Activated CD8-positive, alpha-beta memory T cell treated with anti-CD3 and anti-CD28 coated beads, Interleukin-2, amount 10 ng/mL, durations not matched to agents 7 days and 5 days (primary cell): ENCODE measurements around the gene B3GNT4. TPM values are rescaled to one million over a fixed set of nuclear protein-coding genes. Genes with fewer than 3 reads are reported as not detected.
A peak's percentile ranks its signal among the peaks of the same experiment; 100 is the strongest.
"Not testable (repeated sequence)": the region's sequence is repeated elsewhere in the genome, so short reads cannot be mapped to it uniquely, and the experiment has no call there.

ENCODE experiments used
- ATAC-seq: fragments of 150-1000 bp; cut with Tn5 transposase; one replicate; pipeline ENCODE4 v1.10.0; 2021; ENCODE audit warnings: moderate library complexity
- CTCF ChIA-PET: fragments of 350-600 bp; sonication (Branson Sonifier 250); formaldehyde crosslinking; loops from one replicate; lab custom pipeline; 2021; ENCODE audit warnings: antibody characterized with exemption; lab: Charles Lee
- DNase-seq: peaks from one replicate; pipeline ENCODE4 v3.0.0-alpha.2; 2020
- H3K27ac Mint-ChIP-seq: one replicate; pipeline ENCODE4 v1.8.0; 2021; ENCODE audit warnings: mild to moderate bottlenecking, mixed read lengths
- H3K27me3 Mint-ChIP-seq: one replicate; pipeline ENCODE4 v1.8.0; 2021; ENCODE audit warnings: mixed read lengths
- H3K36me3 Mint-ChIP-seq: one replicate; pipeline ENCODE4 v1.8.0; 2021; ENCODE audit warnings: mild to moderate bottlenecking, mixed read lengths
- H3K4me1 Mint-ChIP-seq: one replicate; pipeline ENCODE4 v1.8.0; 2021; ENCODE audit warnings: mixed read lengths
- H3K4me3 Mint-ChIP-seq: one replicate; pipeline ENCODE4 v1.8.0; 2021; ENCODE audit warnings: mild to moderate bottlenecking, moderate library complexity, mixed read lengths
- H3K9me3 Mint-ChIP-seq: one replicate; pipeline ENCODE4 v1.8.0; 2022; ENCODE audit warnings: low read depth, mixed read lengths
- total RNA-seq, 2 experiments: library from RNA; stranded (reverse); gene quantifications; one replicate each; pipeline ENCODE4 v1.2.3, GENCODE V29; 2021

The B3GNT4 gene
- total RNA-seq, 2 experiments from 2014 or later: 0.19 to 0.76 TPM

DNA sequence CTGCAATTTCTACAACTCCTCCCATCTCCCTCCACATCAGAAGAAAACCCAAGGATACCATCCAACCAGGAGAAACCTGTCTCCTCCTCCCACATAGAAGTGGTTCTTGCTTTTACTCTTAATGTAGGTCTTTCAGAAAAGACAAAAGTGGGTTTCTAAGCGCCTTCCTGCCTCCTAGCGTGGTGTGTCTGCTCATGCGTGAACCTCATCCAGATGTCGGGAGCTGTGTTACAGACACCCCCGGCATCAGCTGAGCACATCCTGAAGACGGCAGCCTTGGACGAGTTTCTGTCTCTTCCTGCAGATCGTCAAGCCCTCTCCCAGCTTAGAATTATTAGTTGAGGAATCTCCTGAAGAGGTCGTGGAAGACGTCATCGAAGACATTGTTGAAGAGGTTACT, 11.1 kb upstream of the B3GNT4 start:
- DNase-seq (no peak), ATAC-seq (no peak)
- Mint-ChIP-seq H3K4me3 (no peak overlapping the region), H3K36me3 (peaks cover 1% of the 10 kb centered on the region), H3K27ac (no peak overlapping the region), H3K27me3 (peaks cover 24% of the 10 kb centered on the region), H3K9me3 (peaks cover 2% of the 10 kb centered on the region), H3K4me1 (peaks cover 5% of the 10 kb centered on the region)
- CTCF ChIA-PET: interaction anchor here (0.9 to 5.1 kb wide), 9 partner anchors 10 to 164 kb away, joined by 3 to 41 read pairs (median 10); partner anchors contain the start of genes B3GNT4 and LRRC43

DNA sequence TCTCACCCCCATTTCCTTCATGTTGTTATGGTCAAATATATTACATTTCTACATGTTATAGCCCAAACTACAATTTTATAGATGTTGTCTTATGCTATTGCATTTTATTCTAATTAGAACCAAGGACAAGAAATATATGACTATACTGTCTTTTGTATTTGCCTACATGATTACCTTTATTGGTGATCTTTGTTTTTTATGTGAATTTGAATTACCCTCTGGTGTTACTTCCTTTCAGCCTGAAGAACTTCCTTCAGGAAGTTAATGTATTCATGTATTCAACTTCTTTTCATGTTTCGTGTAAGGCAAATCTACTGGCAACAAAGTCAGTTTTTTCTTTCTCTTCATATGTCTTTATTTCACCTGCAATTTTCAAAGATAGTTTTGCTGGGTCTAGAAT, 8.7 kb upstream of the B3GNT4 start:
- CTCF ChIA-PET: interaction anchor here (2.4 to 5.1 kb wide), 3 partner anchors 63 to 140 kb away, joined by 5 to 41 read pairs (median 17); no protein-coding TSS in a partner anchor
- peaks cover 11% of the 10 kb centered on the region for H3K4me1 Mint-ChIP-seq
- peaks cover 2% of the 10 kb centered on the region for H3K9me3 Mint-ChIP-seq
- no peak overlapping the region for H3K27ac Mint-ChIP-seq
- ATAC-seq (no peak), DNase-seq (no peak)
- H3K36me3 Mint-ChIP-seq: peaks cover 1% of the 10 kb centered on the region
- peaks cover 34% of the 10 kb centered on the region for H3K27me3 Mint-ChIP-seq
- H3K4me3 Mint-ChIP-seq: no peak overlapping the region

DNA sequence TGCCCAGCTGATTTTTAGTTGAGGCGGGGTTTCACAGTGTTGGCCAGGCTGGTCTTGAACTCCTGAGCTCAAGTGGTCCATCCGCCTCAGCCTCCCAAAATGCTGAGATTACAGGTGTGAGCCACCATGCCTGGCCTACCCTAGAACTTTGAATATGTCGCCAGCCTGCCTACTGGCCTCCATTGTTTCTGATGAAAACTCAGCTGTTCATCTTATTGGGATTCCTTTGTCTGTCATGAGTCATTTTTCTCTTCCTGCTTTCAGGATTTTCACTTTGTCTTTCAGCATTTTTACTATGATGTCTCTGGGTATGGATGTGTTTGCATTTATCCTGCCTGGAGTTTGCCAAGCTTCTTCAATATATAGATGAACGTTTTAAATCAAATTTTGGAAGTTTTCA, 8.1 kb upstream of the B3GNT4 start:
- Mint-ChIP-seq H3K27me3 (peaks cover 40% of the 10 kb centered on the region), H3K4me3 (no peak overlapping the region), H3K36me3 (peaks cover 1% of the 10 kb centered on the region), H3K9me3 (peaks cover 2% of the 10 kb centered on the region), H3K4me1 (peaks cover 11% of the 10 kb centered on the region), H3K27ac (no peak overlapping the region)
- ATAC-seq: no peak
- DNase-seq: no peak
- CTCF ChIA-PET: interaction anchor here (0.9 to 2.4 kb wide), 3 partner anchors 28 to 72 kb away, joined by 3 to 5 read pairs (median 3); no protein-coding TSS in a partner anchor

DNA sequence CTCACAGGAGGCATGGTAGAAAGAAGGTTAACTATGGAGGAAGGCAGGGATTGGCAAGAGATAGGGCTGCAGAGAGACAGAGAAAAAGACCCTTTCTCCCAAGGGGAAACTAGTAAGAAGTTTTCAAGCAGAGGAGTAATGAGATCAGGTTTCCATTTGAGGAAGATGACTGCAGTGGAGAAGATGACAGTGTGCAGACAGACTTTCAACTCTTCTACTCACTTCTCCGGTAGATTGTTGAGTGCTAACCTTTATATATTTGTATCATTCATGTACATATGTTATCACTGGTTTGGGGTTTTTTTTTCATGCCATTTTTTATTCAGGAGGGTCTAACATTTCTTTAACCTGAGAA, 5.9 kb upstream of the B3GNT4 start:
- Mint-ChIP-seq H3K4me1 (peaks cover 8% of the 10 kb centered on the region), H3K36me3 (peaks cover 1% of the 10 kb centered on the region), H3K27ac (peak overlapping the region; percentile 57), H3K4me3 (no peak overlapping the region), H3K27me3 (peaks cover 48% of the 10 kb centered on the region), H3K9me3 (peaks cover 2% of the 10 kb centered on the region)
- peak; percentile 45 for ATAC-seq
- CTCF ChIA-PET: no interaction called here
- no peak for DNase-seq

DNA sequence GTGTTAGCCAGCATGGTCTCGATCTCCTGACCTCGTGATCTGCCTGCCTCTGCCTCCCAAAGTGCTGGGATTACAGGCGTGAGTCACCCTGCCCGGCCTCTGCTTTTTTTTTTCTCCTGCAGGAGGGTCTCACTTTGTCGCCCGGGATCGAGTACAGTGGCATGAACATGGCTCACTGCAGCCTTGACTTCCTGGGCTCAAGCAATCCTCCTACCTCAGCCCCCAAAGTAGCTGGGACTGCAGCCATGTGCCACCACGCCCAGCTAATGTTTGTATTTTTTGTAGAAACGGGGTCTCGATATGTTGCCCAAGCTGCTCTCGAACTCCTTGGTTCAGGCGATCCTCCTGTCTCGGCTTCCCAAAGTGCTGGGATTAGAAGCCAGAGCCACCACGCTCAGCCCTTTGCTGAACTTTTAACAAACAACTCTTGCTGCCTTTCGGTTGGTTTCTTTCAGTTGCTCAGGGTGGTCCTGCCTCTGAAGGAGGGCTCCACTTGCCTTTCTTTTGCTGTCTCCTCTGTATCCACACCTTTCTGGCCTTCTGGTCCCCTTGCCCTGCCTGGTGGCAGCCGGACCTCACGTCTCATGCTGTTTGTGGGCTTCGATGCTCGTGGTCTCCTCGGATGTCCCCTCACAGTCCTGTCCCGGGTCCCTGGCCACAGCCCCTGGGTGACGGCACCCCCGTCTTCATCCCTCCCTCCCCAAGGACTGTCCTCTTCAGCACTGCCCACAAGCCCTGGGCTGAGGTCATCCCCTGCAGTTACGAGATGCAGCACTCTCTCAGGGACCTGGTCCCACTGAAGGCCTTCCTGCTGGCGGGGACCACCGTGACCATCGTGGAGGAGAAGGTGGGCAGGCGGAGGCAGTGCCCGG, 3.8 kb upstream of the B3GNT4 start:
- Mint-ChIP-seq H3K9me3 (peaks cover 2% of the 10 kb centered on the region), H3K27me3 (peaks cover 56% of the 10 kb centered on the region), H3K4me3 (no peak overlapping the region), H3K4me1 (peaks cover 13% of the 10 kb centered on the region), H3K27ac (no peak overlapping the region), H3K36me3 (peaks cover 1% of the 10 kb centered on the region)
- DNase-seq (no peak), ATAC-seq (no peak)
- CTCF ChIA-PET: interaction anchor here (0.6 to 0.7 kb wide), 2 partner anchors 9 to 65 kb away, joined by 3 read pairs; no protein-coding TSS in a partner anchor

DNA sequence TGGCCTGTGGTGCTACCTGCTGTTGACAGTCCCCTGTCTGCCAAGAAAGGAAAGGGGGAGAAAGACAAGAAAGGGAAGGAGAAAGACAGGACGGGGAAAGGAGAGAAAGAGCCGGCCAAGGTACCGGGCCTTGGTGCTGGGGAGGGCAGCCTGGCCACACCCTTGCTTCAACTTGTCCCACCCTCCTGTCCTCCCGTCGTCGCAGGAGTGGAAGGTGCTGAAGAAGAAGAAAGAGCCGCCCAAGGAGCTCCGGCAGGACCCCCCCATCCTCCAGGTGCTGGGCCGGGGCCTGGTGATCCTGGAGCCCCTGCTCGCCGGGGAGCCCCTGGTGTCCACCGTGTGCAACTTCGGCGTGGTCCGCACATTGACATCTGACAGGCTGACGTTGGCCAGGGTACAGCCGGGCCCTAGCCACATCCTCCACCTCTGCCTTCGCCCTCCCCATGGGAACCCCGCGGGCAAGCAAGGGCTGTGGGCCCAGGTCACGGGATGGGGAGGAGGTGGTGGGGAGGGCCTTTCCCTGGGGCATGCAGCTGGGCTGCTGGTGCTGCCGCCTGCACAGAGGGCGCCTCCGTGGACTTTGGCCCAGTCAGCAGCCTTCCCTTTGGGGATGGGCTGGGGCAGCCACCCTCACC, 2.9 kb upstream of the B3GNT4 start:
- ATAC-seq (no peak), DNase-seq (no peak)
- no peaks in the 10 kb centered on the region for H3K36me3 Mint-ChIP-seq
- peaks cover 58% of the 10 kb centered on the region for H3K27me3 Mint-ChIP-seq
- CTCF ChIA-PET: no interaction called here
- no peak overlapping the region for H3K4me3 Mint-ChIP-seq
- H3K9me3 Mint-ChIP-seq: no peaks in the 10 kb centered on the region
- H3K27ac Mint-ChIP-seq: no peak overlapping the region
- H3K4me1 Mint-ChIP-seq: peaks cover 18% of the 10 kb centered on the region

DNA sequence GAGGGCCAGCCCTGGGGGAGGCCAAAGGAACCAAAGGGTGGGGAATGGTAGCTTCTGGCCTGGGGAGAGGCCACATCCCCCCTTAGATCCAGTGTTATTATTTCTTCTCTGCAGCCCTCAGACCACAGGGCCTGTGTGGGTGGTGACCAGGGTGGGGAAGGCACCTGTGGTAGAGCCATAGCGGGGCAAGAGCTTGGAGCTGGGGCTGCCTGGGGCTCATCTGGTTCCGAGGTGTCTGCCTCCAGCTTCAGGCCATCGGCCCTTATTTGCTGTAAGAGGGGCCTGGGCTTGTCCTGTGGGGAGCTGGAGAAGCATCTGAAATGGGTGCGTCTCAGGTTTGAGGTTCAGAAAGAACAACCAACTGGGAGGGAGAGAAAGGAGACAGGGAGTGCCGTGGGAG, 2.1 kb upstream of the B3GNT4 start:
- Mint-ChIP-seq H3K4me1 (peaks cover 18% of the 10 kb centered on the region), H3K27me3 (peaks cover 57% of the 10 kb centered on the region), H3K4me3 (no peak overlapping the region), H3K27ac (no peak overlapping the region), H3K36me3 (no peaks in the 10 kb centered on the region), H3K9me3 (no peaks in the 10 kb centered on the region)
- CTCF ChIA-PET: interaction anchor here (1.0 to 1.1 kb wide), 2 partner anchors 10 to 44 kb away, joined by 3 read pairs; no protein-coding TSS in a partner anchor
- ATAC-seq (no peak), DNase-seq (no peak)

DNA sequence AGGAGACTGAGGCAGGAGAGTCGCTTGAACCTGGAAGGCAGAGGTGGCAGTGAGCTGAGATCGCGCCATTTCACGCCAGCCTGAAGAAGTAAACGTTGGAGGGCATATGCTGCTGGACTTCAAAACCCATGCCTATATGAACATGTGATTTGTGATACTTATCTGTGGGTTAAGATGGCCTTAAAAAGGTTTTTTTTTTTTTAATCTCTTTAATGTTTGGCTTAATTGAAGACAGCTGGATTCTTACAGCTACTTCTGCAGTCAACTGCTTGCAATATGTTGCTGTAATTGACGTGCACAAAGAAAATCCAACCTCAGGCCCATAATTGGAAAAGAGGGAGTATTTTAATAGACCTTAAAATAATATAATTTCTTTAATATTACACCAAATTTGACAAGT, 1.5 kb upstream of the B3GNT4 start:
- Mint-ChIP-seq H3K36me3 (no peaks in the 10 kb centered on the region), H3K4me1 (peaks cover 18% of the 10 kb centered on the region), H3K9me3 (no peaks in the 10 kb centered on the region), H3K4me3 (no peak overlapping the region), H3K27me3 (peaks cover 54% of the 10 kb centered on the region), H3K27ac (no peak overlapping the region)
- CTCF ChIA-PET: interaction anchor here (1.0 to 1.1 kb wide), 2 partner anchors 10 to 43 kb away, joined by 3 read pairs; no protein-coding TSS in a partner anchor
- ATAC-seq: no peak
- DNase-seq: no peak

DNA sequence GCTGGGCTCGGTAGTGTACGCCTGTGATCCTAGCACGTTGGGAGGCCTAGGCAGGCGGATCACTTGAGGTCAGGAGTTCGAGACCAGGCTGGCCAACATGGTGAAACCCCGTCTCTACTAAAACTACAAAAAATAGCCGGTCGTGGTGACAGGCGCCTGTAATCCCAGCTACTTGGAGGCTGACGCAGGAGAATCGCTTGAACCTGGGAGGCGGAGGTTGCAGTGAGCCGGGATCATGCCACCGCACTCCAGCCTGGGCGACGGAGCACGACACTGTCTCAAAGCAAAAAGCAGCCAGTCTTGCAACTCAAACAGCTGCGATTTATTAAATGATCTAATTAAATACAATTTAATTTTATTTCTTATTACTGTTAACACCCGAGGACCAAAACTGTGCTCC, 698 bp upstream of the B3GNT4 start:
- H3K36me3 Mint-ChIP-seq, H3K9me3 Mint-ChIP-seq, H3K27ac Mint-ChIP-seq, DNase-seq, ATAC-seq: not testable (repeated sequence)
- H3K27me3 Mint-ChIP-seq: peaks cover 46% of the 10 kb centered on the region
- peak overlapping the region; percentile 71 for H3K4me3 Mint-ChIP-seq
- peaks cover 13% of the 10 kb centered on the region for H3K4me1 Mint-ChIP-seq
- CTCF ChIA-PET: interaction anchor here (0.9 to 1.6 kb wide), 3 partner anchors 11 to 64 kb away, joined by 3 to 4 read pairs (median 3); no protein-coding TSS in a partner anchor

DNA sequence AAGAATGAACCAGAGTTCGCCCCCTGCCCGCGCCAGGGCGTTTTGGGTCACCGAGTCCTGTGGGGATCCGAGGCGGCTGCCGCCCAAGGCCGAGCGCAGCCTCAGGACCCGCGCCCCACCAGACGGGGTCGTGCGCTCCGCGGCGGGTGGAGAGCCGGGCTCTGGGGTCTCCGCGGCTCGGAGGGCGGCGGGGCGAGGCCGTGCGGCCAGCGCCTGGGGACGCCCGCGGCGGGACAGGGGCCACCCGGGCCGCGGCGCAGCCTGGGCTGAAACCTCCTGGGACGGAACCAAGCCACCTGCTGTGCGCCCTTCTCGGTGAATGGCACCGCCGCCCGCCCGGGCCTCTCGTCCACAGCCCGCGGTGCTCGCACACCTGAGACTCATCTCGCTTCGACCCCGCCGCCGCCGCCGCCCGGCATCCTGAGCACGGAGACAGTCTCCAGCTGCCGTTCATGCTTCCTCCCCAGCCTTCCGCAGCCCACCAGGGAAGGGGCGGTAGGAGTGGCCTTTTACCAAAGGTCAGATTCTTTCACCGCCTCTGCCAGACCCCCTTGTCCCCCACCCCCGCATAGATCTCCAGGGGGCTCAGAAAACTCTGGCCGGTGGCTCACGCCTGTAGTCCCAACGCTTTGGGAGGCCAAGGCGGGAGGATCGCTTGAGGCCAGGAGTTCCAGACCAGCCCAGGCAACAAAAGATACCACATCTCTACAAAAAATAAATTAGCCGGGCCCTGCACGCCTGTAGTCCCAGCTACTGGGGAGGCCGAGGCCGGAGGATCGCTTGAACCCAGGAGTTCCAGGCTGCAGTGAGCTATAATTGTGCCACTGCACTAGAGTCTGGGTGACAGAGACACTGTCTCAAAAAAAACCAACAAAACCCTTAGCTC, 901 bp downstream of the B3GNT4 start:
- Mint-ChIP-seq H3K9me3 (no peaks in the 10 kb centered on the region), H3K4me3 (peak overlapping the region; percentile 27), H3K4me1 (peaks cover 10% of the 10 kb centered on the region), H3K36me3 (peaks cover 7% of the 10 kb centered on the region), H3K27ac (no peak overlapping the region), H3K27me3 (peaks cover 42% of the 10 kb centered on the region)
- CTCF ChIA-PET: interaction anchor here (0.5 to 1.6 kb wide), 8 partner anchors 11 to 286 kb away, joined by 3 to 5 read pairs (median 3); partner anchors contain the start of gene CFAP251
- DNase-seq (no peak), ATAC-seq (peak; percentile 6)

DNA sequence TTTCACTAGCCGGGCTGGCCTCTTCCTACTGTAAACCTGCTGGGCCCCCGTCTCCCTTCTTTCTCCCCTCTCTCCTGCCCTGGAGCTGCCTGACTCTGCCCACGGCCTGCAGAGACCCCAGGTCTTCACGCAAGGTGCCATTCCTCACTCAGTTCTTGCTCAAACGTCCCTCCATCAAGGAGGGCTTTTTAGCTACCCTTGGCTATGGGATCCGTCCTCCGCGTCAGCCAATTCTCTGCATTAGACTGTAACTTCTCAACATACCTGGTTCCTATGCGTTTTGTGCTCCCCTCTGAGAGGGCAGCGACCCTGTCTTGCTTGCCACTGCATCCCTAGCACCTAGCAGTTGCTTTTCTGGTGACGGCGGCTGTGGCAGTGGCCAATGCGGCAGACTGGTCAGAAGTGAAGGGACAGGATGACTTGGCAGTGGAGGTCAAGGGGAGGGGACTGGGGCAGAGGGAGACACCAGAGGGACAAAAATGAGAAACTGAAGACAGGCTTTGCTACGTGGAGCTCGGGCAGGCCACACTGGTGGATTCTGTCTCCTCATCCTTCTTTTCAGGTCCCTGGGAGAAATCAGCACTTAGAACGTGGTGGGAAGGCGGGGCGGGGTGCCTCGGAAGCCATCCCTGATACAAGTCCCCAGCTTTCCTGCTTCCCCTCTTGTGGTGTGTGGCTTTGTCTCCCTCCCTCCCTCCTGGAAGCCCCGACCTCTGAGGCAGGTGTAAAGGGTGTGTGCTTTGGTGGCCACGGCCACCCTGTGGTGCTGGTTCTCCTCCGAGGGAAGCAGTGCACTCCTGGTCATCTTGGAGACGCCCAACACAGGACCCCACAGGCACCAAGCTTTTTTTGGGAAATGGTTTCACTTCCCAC, 1.8 kb downstream of the B3GNT4 start:
- CTCF ChIA-PET: interaction anchor here (0.7 to 1.2 kb wide), 6 partner anchors 15 to 287 kb away, joined by 3 to 4 read pairs (median 3); partner anchors contain the start of gene CFAP251
- no peak for DNase-seq
- H3K4me1 Mint-ChIP-seq: peaks cover 10% of the 10 kb centered on the region
- peak overlapping the region; percentile 27 for H3K4me3 Mint-ChIP-seq
- peaks cover 14% of the 10 kb centered on the region for H3K36me3 Mint-ChIP-seq
- H3K9me3 Mint-ChIP-seq: no peaks in the 10 kb centered on the region
- H3K27me3 Mint-ChIP-seq: peaks cover 34% of the 10 kb centered on the region
- ATAC-seq: no peak
- no peak overlapping the region for H3K27ac Mint-ChIP-seq
